Measurements from ENCODE around the gene BLNK. TPM values are rescaled to one million over a fixed set of nuclear protein-coding genes. Genes with fewer than 3 reads are reported as not detected.
A peak's percentile ranks its signal among the peaks of the same experiment; 100 is the strongest.

The BLNK gene
- total RNA-seq, 1 donor from 2014 or later, result 267 TPM

DNA sequence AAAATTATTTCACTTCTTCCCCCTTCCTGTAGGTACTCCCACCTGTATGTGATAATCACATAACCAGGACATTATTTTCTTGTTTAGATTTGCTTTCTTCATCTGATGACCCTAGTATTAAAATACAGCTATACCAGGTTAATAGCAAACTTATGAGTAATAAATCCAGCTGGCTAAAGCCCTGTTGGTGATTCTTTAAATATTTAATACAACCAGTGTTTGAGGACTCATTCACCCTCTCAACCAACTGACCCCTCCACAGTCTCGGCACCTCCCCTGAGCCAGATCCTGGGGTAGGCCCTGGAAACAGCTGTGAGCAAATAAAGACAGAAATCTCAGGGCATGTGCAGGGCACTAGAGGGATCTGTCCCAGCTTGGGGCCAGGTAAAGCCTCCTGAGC is 58.5 kb downstream of the BLNK start:
- DNase-seq (no peak), ATAC-seq (ENCODE audit: low read depth) (no peak)
- H3K27ac Mint-ChIP-seq, result no peak overlapping the region
- H3K9me3 Mint-ChIP-seq, result no peaks in the 10 kb centered on the region
- H3K4me1 Mint-ChIP-seq, result peaks cover 22% of the 10 kb centered on the region
- intact Hi-C loops (cut with micrococcal nuclease), result no loop called here
- ChIA-PET CTCF (interaction anchor here (1.7 kb wide), 1 partner anchor 16 kb away, joined by 5 read pairs; no protein-coding TSS in a partner anchor), POLR2A (no interaction called here)
- H3K27me3 Mint-ChIP-seq, result no peaks in the 10 kb centered on the region
- TF ChIP-seq, protein P1, sequence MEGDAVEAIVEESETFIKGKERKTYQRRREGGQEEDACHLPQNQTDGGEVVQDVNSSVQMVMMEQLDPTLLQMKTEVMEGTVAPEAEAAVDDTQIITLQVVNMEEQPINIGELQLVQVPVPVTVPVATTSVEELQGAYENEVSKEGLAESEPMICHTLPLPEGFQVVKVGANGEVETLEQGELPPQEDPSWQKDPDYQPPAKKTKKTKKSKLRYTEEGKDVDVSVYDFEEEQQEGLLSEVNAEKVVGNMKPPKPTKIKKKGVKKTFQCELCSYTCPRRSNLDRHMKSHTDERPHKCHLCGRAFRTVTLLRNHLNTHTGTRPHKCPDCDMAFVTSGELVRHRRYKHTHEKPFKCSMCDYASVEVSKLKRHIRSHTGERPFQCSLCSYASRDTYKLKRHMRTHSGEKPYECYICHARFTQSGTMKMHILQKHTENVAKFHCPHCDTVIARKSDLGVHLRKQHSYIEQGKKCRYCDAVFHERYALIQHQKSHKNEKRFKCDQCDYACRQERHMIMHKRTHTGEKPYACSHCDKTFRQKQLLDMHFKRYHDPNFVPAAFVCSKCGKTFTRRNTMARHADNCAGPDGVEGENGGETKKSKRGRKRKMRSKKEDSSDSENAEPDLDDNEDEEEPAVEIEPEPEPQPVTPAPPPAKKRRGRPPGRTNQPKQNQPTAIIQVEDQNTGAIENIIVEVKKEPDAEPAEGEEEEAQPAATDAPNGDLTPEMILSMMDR (IDR thresholded peaks at IDR 0.05), result no peak
- H3K36me3 Mint-ChIP-seq (ENCODE audit: low read depth), result peaks cover 97% of the 10 kb centered on the region
- no peak overlapping the region for H3K4me3 Mint-ChIP-seq

DNA sequence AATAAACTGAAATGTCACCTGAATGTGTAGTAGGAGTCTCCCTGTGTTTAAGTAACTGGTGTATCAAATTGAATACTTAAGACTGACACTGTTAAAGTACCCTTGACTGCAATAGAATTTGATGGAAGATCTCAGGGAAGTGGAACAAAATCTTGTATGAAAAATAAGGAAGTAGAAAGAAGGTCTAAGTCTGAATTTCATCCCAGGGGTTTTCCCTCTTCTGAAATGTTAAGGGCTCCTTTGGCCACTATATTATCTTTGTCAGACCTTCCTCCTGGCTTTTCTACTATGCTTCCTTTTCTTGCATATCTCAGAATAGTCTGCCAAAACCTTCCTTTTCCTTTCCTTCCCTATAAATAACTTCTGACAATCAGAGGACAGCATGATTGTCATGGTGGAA is 59.6 kb downstream of the BLNK start:
- Mint-ChIP-seq H3K27me3 (no peaks in the 10 kb centered on the region), H3K4me1 (peaks cover 21% of the 10 kb centered on the region), H3K27ac (peak overlapping the region; percentile 18), H3K9me3 (no peaks in the 10 kb centered on the region), H3K36me3 (ENCODE audit: low read depth) (peaks cover 96% of the 10 kb centered on the region), H3K4me3 (no peak overlapping the region)
- POLR2A ChIA-PET, result no interaction called here
- intact Hi-C loops (cut with micrococcal nuclease), result no loop called here
- CTCF ChIA-PET, result no interaction called here
- no peak for ATAC-seq (ENCODE audit: low read depth)
- TF ChIP-seq, protein P1 (IDR thresholded peaks at IDR 0.05), result no peak
- DNase-seq, result no peak

DNA sequence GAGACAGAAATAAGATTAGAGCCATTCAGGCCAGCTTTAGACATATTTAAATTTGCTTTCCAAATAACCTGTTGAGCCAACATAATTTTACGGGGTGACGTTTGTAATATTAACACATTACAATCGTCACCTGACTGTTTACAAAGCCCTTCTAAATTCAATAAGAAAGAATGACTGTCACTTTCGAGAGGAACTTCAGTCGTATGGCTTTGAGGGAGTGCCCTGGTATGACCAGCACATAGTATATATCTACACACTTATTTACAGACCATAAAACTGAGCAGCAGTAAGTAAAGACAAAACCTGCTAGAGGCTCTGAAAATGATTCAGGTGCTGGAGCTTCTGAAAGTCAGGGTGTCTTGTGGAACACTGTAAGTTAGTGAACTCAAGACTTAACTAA is 62.4 kb downstream of the BLNK start:
- H3K27ac Mint-ChIP-seq, result no peak overlapping the region
- ChIA-PET POLR2A (no interaction called here), CTCF (interaction anchor here (1.6 kb wide), 1 partner anchor 10 kb away, joined by 3 read pairs; no protein-coding TSS in a partner anchor)
- DNase-seq (no peak), ATAC-seq (ENCODE audit: low read depth) (no peak)
- no peaks in the 10 kb centered on the region for H3K9me3 Mint-ChIP-seq
- no peak overlapping the region for H3K4me3 Mint-ChIP-seq
- peaks cover 96% of the 10 kb centered on the region for H3K36me3 Mint-ChIP-seq (ENCODE audit: low read depth)
- no peaks in the 10 kb centered on the region for H3K27me3 Mint-ChIP-seq
- H3K4me1 Mint-ChIP-seq, result peaks cover 20% of the 10 kb centered on the region
- intact Hi-C loops (cut with micrococcal nuclease), result no loop called here
- TF ChIP-seq, protein P1 (IDR thresholded peaks at IDR 0.05), result no peak

DNA sequence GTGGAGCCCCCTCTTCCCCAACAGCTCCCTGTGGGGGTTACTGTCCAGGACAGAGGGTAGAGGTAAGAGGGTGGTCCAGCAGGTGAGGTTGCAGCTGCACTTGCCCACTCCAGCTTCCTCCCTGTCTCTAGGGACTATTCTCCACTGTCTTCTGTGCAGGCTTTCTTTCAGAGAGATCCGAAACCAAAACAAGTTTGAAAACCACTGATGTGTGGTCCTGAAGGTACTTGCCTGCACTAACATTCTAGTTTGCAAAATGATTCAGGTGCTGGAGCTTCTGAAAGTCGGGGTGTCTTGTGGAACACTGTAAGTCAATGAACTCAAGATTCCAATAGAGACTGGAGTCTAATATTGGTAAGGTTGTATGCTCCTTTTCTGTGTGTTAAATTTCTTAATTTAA is 63.1 kb downstream of the BLNK start:
- ATAC-seq (ENCODE audit: low read depth) (no peak), DNase-seq (no peak)
- H3K27me3 Mint-ChIP-seq, result no peaks in the 10 kb centered on the region
- peaks cover 17% of the 10 kb centered on the region for H3K4me1 Mint-ChIP-seq
- no peaks in the 10 kb centered on the region for H3K9me3 Mint-ChIP-seq
- TF ChIP-seq, protein P1 (IDR thresholded peaks at IDR 0.05), result no peak
- H3K27ac Mint-ChIP-seq, result no peak overlapping the region
- H3K36me3 Mint-ChIP-seq (ENCODE audit: low read depth), result peaks cover 95% of the 10 kb centered on the region
- POLR2A ChIA-PET, result no interaction called here
- no peak overlapping the region for H3K4me3 Mint-ChIP-seq
- CTCF ChIA-PET, result interaction anchor here (1.6 kb wide), 1 partner anchor 11 kb away, joined by 3 read pairs; no protein-coding TSS in a partner anchor
- intact Hi-C loops (cut with micrococcal nuclease), result no loop called here

DNA sequence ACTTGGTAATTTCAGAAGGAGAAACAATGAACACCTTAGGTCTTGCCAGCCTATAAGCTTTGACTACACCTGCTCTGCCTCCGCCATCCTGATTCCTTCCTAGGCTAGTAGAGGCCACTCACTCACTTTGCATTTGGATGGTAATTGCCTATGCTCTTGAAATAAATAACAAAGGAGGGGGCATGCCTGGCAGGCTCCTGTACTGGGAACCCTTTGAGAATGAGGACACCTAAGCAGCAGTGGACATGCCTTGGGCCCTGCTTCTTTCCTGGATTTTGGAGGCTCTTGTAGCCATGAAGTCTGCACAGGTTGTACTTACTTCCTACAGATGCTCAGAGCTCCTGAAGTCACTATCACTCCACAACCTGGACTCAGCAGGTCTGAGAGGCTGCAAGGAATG is 65.8 kb downstream of the BLNK start:
- TF ChIP-seq, protein P1 (IDR thresholded peaks at IDR 0.05), result no peak
- Mint-ChIP-seq H3K27me3 (no peaks in the 10 kb centered on the region), H3K36me3 (ENCODE audit: low read depth) (peaks cover 92% of the 10 kb centered on the region), H3K27ac (no peak overlapping the region), H3K4me3 (no peak overlapping the region), H3K4me1 (peaks cover 7% of the 10 kb centered on the region), H3K9me3 (no peaks in the 10 kb centered on the region)
- DNase-seq (no peak), ATAC-seq (ENCODE audit: low read depth) (no peak)
- POLR2A ChIA-PET, result no interaction called here
- intact Hi-C loops (cut with micrococcal nuclease), result no loop called here
- CTCF ChIA-PET, result no interaction called here
